Measurements from ENCODE around the gene ERBB4.

Gene ERBB4

DNA sequence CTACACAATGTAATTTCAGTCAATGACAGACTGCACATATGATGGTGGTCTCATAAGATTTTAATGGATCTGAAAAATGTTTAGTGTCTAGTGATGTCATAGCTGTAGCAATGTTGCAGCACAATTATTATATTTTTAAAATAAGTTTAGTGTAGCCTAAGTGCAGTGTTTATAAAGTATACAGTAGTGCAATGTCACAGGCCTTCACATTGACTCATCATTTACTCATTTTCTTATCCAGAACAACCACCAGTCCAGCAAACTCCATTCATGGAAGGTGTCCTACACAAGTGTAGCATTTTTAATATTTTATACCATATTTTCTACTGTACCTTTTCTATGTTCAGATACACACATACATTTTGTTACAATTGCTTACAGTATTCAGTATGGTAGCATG is 663.1 kb downstream of the ERBB4 start:
- DNase-seq: no peak

DNA sequence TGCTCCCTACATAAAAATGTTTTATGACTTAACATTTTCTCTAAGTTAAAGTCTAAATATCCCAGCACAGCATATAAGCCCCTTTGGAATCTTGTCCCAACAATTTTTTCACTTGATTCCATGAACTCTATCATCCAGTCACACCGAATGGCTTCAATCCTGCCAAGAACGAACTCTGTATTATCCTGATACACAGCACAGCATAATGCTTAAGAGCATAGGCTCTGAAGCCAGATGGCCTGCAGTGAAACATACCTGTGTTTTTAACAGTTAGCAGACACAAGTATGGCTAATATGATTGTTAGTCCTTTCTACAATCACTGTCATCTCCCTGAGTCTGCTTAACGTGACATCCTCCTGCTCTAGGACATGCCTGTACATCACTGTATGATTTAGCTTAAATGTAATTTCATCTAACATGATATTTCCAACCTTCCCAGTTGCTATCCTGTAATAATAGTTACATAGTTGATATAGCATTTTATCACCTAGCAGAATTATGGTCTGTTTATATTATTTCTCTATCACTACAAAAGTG is 669.5 kb downstream of the ERBB4 start:
- DNase-seq: no peak

DNA sequence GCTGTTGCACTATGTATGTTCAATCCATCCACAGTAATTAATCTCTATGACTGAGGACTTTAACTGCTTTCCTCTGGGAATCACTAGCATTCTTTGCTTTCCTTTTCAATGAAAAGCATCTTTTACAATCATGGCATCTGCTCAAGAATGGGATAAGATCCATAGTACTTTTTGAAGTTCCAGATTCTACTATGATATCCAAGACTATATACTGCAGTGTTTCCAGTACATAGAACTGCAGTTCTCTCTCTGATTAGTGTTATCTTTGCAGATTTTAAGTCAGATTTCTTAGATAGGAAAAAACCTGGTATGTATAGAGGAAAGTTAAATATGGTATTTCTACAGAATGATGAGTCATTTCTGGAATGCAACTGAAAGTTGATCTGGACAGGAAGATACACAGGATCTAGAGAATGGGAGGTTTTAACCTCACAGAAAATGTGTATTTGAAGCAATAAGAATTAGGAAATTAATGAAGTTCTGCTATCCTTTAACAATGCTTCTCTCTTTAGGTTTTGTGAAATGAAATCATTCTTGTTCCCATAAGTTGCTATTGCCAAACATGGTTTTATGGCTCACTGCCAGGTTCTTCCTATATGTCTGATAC is 670.7 kb downstream of the ERBB4 start:
- no peak for DNase-seq

DNA sequence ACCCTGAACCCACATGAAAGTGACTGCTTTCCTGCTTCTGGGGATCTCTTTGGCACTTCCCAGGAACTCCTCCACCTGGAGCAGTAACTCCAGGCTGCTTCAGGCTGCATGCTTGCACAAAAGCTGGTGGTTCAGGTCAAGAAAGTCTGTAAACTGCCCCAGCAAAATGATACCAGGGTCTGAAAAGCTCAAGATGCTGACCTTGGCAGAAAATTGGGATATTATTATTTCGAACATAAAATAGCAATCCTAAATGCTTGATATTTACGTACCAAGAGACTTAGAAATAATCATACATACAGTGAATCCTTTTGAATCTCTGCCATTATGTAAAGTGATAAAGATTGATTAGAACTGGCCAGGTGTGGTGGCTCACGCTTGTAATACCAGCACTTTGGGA is 674.3 kb downstream of the ERBB4 start:
- no peak for DNase-seq

DNA sequence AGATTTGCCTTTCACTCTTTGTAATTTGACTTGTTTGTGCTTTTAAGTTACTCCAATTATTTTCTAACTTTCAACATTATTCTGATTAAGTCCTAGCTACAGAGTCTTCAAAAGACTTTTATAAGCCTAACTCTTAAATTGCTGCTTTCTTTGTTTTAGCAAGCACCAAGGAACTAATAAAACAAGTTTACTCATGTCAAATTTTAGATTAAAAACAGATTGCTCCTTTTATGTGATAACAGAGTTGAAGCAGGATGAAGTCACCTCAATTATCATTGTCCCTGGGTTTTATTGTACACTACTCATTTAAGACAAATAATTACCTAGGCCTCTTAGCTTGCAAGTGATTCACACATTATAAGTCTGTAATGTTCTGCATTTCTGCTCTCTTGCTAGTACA is 678.4 kb downstream of the ERBB4 start:
- no peak for DNase-seq

DNA sequence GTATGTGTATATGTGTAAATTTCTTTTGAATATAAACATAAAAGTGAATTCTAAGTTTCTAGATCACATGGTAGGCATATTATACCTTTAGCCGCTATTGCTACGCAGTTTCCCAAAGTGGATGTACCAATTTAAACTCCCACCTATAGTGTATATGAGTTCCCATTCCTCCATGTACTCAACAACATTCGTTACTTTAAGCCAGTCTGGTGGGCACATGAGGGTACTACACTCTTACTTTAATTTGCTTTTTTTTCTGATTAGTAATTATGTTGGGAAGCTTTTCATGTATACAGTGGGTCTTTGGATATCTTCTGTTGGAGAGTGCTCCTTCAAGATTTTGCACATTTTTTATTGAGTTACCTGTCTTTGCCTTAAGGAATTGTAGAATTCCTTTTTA is 683.8 kb downstream of the ERBB4 start:
- no peak for DNase-seq

GRCh38 chr2:211846714-211847113 is 691.9 kb downstream of the ERBB4 start:
- no peak for DNase-seq

DNA sequence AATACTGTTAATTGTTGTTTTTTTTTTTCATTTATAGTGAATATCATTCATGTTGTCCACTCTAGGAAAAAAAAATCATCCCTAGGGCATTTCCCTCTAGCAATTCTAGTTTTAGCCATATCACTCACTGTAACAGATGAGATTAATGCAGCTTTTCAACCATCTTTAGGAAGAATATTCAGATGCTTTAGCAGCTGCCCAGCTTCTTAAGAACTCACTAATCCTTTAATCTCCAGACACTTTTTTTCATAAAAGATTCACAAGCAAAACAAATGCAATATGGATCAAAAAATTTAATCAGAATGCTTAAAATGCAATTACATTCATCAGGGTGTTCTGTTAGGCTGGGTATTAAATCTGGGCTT is 692.6 kb downstream of the ERBB4 start:
- DNase-seq: no peak

DNA sequence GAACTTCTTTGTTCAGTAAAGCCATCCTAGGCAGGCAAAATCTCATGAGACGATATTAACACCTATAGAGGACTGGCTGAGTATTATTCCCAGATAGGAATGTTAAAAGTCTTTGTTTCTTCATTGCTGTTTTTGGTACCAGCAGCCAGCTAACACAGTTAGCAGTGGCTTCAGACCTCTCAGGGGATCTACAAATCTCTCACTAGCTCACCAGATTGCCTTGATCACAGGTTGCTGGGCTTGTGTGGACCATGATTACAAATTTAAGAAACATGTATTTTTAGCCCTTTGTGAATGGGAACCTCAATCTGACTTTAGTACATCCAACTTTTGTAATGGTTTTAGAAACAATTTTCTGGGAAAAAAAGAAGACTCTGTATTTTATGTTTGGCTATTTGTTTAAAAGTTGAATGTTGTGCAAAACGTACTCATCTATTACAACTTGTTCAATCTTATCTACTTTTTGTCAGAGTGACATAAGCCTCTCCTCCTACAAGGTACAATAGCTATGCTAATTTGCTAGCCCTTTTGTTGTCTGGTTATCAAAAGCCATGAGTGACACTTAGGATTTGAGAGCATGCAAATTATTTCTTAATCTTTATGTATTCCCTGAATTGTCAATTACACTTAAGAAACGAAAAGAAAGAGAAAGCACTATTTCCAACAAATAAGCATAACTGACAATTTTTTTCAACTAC is 693.1 kb downstream of the ERBB4 start:
- no peak for DNase-seq

DNA sequence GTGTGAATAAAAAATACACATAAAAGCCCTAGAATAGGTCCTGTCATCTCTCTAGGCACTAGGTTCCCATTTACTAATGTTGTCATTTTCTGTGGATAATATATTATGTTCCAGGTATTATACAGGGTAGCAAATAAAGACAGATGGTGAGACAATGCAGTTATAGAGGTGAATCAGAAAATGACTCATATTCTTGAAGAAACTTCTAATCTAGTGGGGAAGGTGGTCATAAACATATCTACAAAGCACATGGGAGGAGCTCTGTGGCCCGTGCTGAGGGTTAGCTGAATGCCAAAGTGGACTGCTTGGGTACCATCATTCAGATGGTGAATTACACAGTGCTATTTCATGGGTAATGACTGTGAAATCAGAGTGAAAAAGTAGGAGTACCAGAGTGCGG is 700.9 kb downstream of the ERBB4 start:
- no peak for DNase-seq

DNA sequence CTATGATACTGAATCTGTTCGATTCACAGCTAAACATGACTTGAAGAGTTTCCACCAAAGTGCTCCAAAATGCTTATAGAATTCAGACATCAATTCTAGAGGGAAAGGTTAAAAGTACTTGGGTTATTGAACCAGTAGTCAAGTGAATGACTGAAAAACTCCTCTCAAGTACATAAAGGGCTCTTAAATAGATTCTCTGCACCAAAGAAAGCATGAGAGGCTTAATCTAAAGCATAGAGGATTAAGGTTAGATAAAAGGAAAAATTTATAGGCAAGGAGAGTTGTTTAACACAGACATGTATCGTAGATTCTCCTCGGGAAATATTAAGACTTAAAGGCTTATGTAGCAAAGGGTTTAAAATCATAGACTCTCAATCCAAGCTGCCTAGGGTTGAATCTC is 701.4 kb downstream of the ERBB4 start:
- no peak for DNase-seq

DNA sequence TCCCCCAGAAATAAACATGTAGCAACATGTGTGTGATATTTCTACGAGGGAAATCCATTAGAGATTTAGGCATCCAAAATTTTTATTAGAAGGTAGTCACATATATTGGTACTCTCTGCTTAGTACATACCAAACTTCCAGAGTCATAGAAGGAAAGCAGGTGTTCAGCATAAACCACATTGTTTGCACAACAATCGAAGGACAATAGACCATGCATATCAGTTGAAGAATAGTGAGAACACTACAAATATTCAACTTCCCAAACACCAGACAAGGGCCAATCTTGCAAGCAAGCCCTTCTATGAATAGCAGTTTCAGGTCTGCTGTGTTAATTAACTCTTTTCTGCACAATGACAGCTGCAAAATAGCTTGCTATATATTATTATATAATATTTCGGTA is 702.2 kb downstream of the ERBB4 start:
- DNase-seq: no peak

DNA sequence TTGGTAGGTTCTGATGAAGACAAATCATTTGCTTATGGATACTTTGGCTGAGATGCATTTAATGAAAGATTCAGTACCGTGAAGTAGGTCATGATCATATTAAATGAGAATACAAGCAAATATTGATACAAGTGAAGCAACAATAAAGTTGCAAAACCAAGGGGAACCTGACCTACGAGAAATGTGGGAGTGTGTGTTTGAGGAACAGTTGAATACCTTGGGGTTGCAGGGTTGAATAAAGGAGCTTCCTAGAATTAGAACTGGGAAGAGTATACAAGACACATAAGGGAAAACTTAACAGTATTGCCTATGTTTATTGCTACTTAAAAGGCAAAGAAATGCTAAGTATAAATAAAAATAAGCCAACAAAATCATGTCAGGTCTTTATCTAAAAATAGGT is 702.9 kb downstream of the ERBB4 start:
- DNase-seq: no peak

DNA sequence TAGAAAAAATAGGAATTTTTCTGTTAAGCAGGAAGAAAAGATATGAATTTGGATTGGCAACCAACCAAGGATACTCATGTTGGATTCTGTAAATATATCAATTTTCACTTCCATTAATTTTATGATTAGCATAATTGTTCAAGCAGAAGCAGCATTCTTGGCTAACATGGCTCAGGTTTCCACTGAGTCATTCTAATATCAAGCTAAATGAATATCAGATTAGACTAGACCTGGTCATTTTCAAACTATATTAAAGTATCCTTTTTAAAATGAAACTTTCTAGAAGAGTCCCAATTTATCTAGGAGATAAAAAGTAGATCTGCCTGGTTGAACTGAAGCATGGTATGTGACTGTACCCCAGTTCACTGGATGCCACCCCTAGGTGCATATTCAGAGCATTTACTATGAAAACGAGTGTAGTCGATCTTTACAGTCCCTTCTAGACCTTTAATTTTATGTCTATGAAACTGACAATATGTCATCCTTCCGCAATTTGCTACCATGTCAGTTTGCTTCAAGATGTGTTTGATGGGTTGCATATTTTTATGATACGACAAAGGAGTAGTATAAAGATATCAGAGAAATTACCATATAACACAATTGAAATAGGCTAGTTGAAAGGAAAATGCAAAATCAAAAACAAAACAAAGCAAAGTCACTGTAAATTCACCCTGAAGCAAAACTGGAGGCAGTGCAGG is 704.9 kb downstream of the ERBB4 start:
- DNase-seq: no peak

GRCh38 chr2:211829725-211830124 is 708.9 kb downstream of the ERBB4 start:
- no peak for DNase-seq

GRCh38 chr2:211823886-211824479 is 714.6 kb downstream of the ERBB4 start:
- no peak for DNase-seq

GRCh38 chr2:211822686-211823335 is 715.8 kb downstream of the ERBB4 start:
- DNase-seq: no peak

- DNase-seq: no peak
Observed at GRCh38 chr2:211816754-211817153, 721.8 kb downstream of the ERBB4 start.

GRCh38 chr2:211812587-211812986 is 726.0 kb downstream of the ERBB4 start:
- no peak for DNase-seq

DNA sequence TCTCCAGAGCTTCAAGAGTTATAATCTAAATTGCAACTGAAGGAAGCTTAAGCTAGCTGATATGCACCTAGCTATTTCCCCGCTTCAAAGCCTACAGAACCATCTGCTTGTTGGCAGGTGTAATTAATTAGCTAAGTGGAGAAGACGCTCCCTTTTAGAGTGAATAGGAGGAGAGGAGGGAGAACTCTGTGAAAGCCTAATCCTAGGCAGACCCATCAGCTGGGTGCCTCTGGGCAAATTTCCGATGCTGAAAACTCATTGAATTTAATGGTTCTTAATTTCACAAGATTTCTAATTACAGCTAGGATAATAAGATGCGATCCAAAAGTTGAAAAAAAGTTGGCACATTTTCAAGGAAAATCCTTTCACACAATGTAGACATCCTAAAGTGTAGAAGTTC is 735.9 kb downstream of the ERBB4 start:
- no peak for DNase-seq

DNA sequence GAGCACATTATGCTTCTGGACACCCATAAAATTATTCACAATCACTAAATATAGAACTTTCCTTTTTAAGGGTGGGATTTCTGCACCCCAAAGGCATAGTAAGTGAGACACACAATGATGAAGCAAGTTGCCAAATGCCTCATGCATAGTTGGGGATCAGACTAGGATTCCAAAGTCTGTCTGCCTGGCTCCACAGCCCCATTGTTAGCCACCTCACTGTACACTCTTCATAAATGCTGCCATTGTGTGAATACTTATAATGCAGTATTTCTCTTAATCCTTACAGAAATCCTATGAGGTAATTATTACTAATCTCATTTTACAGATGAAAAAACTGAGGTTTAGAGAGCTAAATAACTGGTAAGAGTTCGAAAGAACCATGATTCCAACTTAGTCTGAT is 738.6 kb downstream of the ERBB4 start:
- DNase-seq: no peak

GRCh38 chr2:211798868-211799267 is 739.7 kb downstream of the ERBB4 start:
- DNase-seq: no peak

DNA sequence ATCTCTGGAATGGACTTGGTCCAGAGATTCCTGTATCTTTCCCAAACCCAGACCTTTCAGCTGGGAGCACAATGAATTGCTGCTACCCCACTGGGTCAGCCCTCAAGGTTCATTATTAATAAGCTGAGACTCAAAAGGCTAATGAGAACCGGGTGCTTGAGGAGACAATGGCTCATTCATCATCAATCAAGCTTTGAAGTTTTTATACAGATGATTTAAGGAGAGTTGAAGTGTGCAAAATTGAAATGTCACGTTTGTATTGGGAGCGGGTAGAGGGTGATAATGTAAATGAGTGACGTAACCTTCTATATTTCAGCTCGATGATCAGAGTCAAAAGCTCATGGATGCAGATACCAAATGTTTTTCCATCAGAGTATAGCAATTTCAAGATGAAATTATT is 744.9 kb downstream of the ERBB4 start:
- no peak for DNase-seq
